Inferior parietal cortex (tissue), 1 donor: ENCODE measurements around the gene INPP5D.
"Not testable (repeated sequence)": the region's sequence is repeated elsewhere in the genome, so short reads cannot be mapped to it uniquely, and the experiment has no call there.

Source experiments
- DNase-seq: peaks from one replicate; pipeline ENCODE4 v3.0.0-alpha.2; 2016; ENCODE audit errors: extremely low spot score

Gene INPP5D

GRCh38 chr2:233173115-233173514 is 113.0 kb downstream of the INPP5D start:
- no peak for DNase-seq

GRCh38 chr2:233174137-233174536 is 114.0 kb downstream of the INPP5D start:
- DNase-seq, result no peak

- peak; percentile 40 for DNase-seq
Measured at GRCh38 chr2:233178994-233179847, 119.1 kb downstream of the INPP5D start.

- no peak for DNase-seq
Measured at GRCh38 chr2:233179848-233180366, 119.8 kb downstream of the INPP5D start.

GRCh38 chr2:233183869-233184418 is 123.8 kb downstream of the INPP5D start:
- DNase-seq, result no peak

- no peak for DNase-seq
Measured at GRCh38 chr2:233184669-233185068, 124.5 kb downstream of the INPP5D start.

GRCh38 chr2:233185330-233185729 is 125.2 kb downstream of the INPP5D start:
- no peak for DNase-seq

- DNase-seq, result no peak
Measured at GRCh38 chr2:233185963-233186362, 125.8 kb downstream of the INPP5D start.

GRCh38 chr2:233186851-233187250 is 126.7 kb downstream of the INPP5D start:
- no peak for DNase-seq

- no peak for DNase-seq
Measured at GRCh38 chr2:233189025-233189424, 128.9 kb downstream of the INPP5D start.

GRCh38 chr2:233191016-233191415 is 130.9 kb downstream of the INPP5D start:
- not testable (repeated sequence) for DNase-seq

GRCh38 chr2:233193738-233194137 is 133.6 kb downstream of the INPP5D start:
- DNase-seq, result no peak

- no peak for DNase-seq
Measured at GRCh38 chr2:233195027-233195426, 134.9 kb downstream of the INPP5D start.

GRCh38 chr2:233197022-233197421 is 136.9 kb downstream of the INPP5D start:
- no peak for DNase-seq

GRCh38 chr2:233198026-233198425 is 137.9 kb downstream of the INPP5D start:
- no peak for DNase-seq

- no peak for DNase-seq
Measured at GRCh38 chr2:233199870-233200269, 139.7 kb downstream of the INPP5D start.

GRCh38 chr2:233200790-233201189 is 140.6 kb downstream of the INPP5D start:
- not testable (repeated sequence) for DNase-seq

- DNase-seq, result no peak
Measured at GRCh38 chr2:233201258-233202013, 141.3 kb downstream of the INPP5D start.

- DNase-seq, result no peak
Measured at GRCh38 chr2:233202531-233202944, 142.4 kb downstream of the INPP5D start.

GRCh38 chr2:233203060-233203459 is 142.9 kb downstream of the INPP5D start:
- DNase-seq, result no peak

GRCh38 chr2:233204286-233204936 is 144.3 kb downstream of the INPP5D start:
- DNase-seq, result no peak
